ENCODE measurements around the gene SORCS2.

Gene SORCS2

GRCh38 chr4:7757501-7758471 lies 565.4 kb downstream of the SORCS2 start:
- DNase-seq (ENCODE audit: low read depth in 1 of 2, low spot score in 1 of 2): no peak
- in situ Hi-C loops (cut with HindIII; ENCODE audit: low pct_unique_long_range_greater_than_20kb, low sequenced_read_pairs): no loop called here
- no peak for TF ChIP-seq JUND (IDR thresholded peaks at IDR 0.05; ENCODE audit: low read depth)

GRCh38 chr4:7758476-7758875 lies 566.1 kb downstream of the SORCS2 start:
- DNase-seq (ENCODE audit: low read depth in 1 of 2, low spot score in 1 of 2): no peak
- no peak for TF ChIP-seq JUND (IDR thresholded peaks at IDR 0.05; ENCODE audit: low read depth)
- in situ Hi-C loops (cut with HindIII; ENCODE audit: low pct_unique_long_range_greater_than_20kb, low sequenced_read_pairs): no loop called here

GRCh38 chr4:7759216-7759615 lies 566.9 kb downstream of the SORCS2 start:
- DNase-seq (ENCODE audit: low read depth in 1 of 2, low spot score in 1 of 2): no peak
- TF ChIP-seq JUND (IDR thresholded peaks at IDR 0.05; ENCODE audit: low read depth): no peak
- in situ Hi-C loops (cut with HindIII; ENCODE audit: low pct_unique_long_range_greater_than_20kb, low sequenced_read_pairs): no loop called here

GRCh38 chr4:7759635-7760034 lies 567.3 kb downstream of the SORCS2 start:
- in situ Hi-C loops (cut with HindIII; ENCODE audit: low pct_unique_long_range_greater_than_20kb, low sequenced_read_pairs): no loop called here
- TF ChIP-seq JUND (IDR thresholded peaks at IDR 0.05; ENCODE audit: low read depth): no peak
- no peak for DNase-seq (ENCODE audit: low read depth in 1 of 2, low spot score in 1 of 2)

GRCh38 chr4:7760228-7760627 lies 567.9 kb downstream of the SORCS2 start:
- in situ Hi-C loops (cut with HindIII; ENCODE audit: low pct_unique_long_range_greater_than_20kb, low sequenced_read_pairs): no loop called here
- no peak for DNase-seq (ENCODE audit: low read depth in 1 of 2, low spot score in 1 of 2)
- TF ChIP-seq JUND (IDR thresholded peaks at IDR 0.05; ENCODE audit: low read depth): no peak

- TF ChIP-seq JUND (IDR thresholded peaks at IDR 0.05; ENCODE audit: low read depth): no peak
- in situ Hi-C loops (cut with HindIII; ENCODE audit: low pct_unique_long_range_greater_than_20kb, low sequenced_read_pairs): no loop called here
- no peak for DNase-seq (ENCODE audit: low read depth in 1 of 2, low spot score in 1 of 2)
These were observed 568.4 kb downstream of the SORCS2 start for GRCh38 chr4:7760706-7761105.

- in situ Hi-C loops (cut with HindIII; ENCODE audit: low pct_unique_long_range_greater_than_20kb, low sequenced_read_pairs): no loop called here
- no peak for DNase-seq (ENCODE audit: low read depth in 1 of 2, low spot score in 1 of 2)
- no peak for TF ChIP-seq JUND (IDR thresholded peaks at IDR 0.05; ENCODE audit: low read depth)
These were observed 569.0 kb downstream of the SORCS2 start for GRCh38 chr4:7761312-7761711.

GRCh38 chr4:7761720-7762119 lies 569.4 kb downstream of the SORCS2 start:
- no peak for TF ChIP-seq JUND (IDR thresholded peaks at IDR 0.05; ENCODE audit: low read depth)
- DNase-seq (ENCODE audit: low read depth in 1 of 2, low spot score in 1 of 2): peak in 1 of 2 experiments; percentile 43
- in situ Hi-C loops (cut with HindIII; ENCODE audit: low pct_unique_long_range_greater_than_20kb, low sequenced_read_pairs): no loop called here

GRCh38 chr4:7762376-7763030 lies 570.2 kb downstream of the SORCS2 start:
- TF ChIP-seq JUND (IDR thresholded peaks at IDR 0.05; ENCODE audit: low read depth): no peak
- in situ Hi-C loops (cut with HindIII; ENCODE audit: low pct_unique_long_range_greater_than_20kb, low sequenced_read_pairs): no loop called here
- DNase-seq (ENCODE audit: low read depth in 1 of 2, low spot score in 1 of 2): no peak

- in situ Hi-C loops (cut with HindIII; ENCODE audit: low pct_unique_long_range_greater_than_20kb, low sequenced_read_pairs): no loop called here
- no peak for DNase-seq (ENCODE audit: low read depth in 1 of 2, low spot score in 1 of 2)
- no peak for TF ChIP-seq JUND (IDR thresholded peaks at IDR 0.05; ENCODE audit: low read depth)
These were observed 570.8 kb downstream of the SORCS2 start for GRCh38 chr4:7763106-7763505.

GRCh38 chr4:7763788-7764187 lies 571.5 kb downstream of the SORCS2 start:
- no peak for TF ChIP-seq JUND (IDR thresholded peaks at IDR 0.05; ENCODE audit: low read depth)
- in situ Hi-C loops (cut with HindIII; ENCODE audit: low pct_unique_long_range_greater_than_20kb, low sequenced_read_pairs): no loop called here
- DNase-seq (ENCODE audit: low read depth in 1 of 2, low spot score in 1 of 2): no peak

GRCh38 chr4:7764466-7764865 lies 572.1 kb downstream of the SORCS2 start:
- no peak for DNase-seq (ENCODE audit: low read depth in 1 of 2, low spot score in 1 of 2)
- TF ChIP-seq JUND (IDR thresholded peaks at IDR 0.05; ENCODE audit: low read depth): no peak
- in situ Hi-C loops (cut with HindIII; ENCODE audit: low pct_unique_long_range_greater_than_20kb, low sequenced_read_pairs): no loop called here

GRCh38 chr4:7765666-7766065 lies 573.3 kb downstream of the SORCS2 start:
- DNase-seq (ENCODE audit: low read depth in 1 of 2, low spot score in 1 of 2): no peak
- TF ChIP-seq JUND (IDR thresholded peaks at IDR 0.05; ENCODE audit: low read depth): no peak
- in situ Hi-C loops (cut with HindIII; ENCODE audit: low pct_unique_long_range_greater_than_20kb, low sequenced_read_pairs): no loop called here

All from T47D (cell line).